Activated T-cell treated with anti-CD3 and anti-CD28 coated beads, Interleukin-2, amount 50 U/mL, for 72 hours (primary cell): Measurements from ENCODE around the gene IKBKG. TPM values are rescaled to one million over a fixed set of nuclear protein-coding genes. Genes with fewer than 3 reads are reported as not detected.

Experiments
- ATAC-seq, 2 donors: fragments of 150-1000 bp; cut with Tn5 transposase; replicated peaks in 1 of 2; 2 replicates each; pipeline ENCODE4 v1.10.0; 2021; ENCODE audit warnings: moderate library complexity in 2 of 2, mild to moderate bottlenecking in 1 of 2
- DNase-seq, 2 donors: peaks; one replicate each; pipeline ENCODE4 v3.0.0; 2021 to 2022; ENCODE audit warnings: mixed read lengths in 1 of 2
- H3K27ac Mint-ChIP-seq: one replicate; pipeline ENCODE4 v1.8.0; 2022; ENCODE audit warnings: mild to moderate bottlenecking, moderate library complexity, mixed read lengths
- H3K27me3 Mint-ChIP-seq: one replicate; pipeline ENCODE4 v1.8.0; 2022; ENCODE audit warnings: low read depth, mixed read lengths
- H3K36me3 Mint-ChIP-seq, 2 donors: one replicate each; pipeline ENCODE4 v1.8.0; 2022; ENCODE audit warnings: mixed read lengths in 2 of 2, mild to moderate bottlenecking in 1 of 2; ENCODE audit not compliant: insufficient read depth in 2 of 2
- H3K4me1 Mint-ChIP-seq: one replicate; pipeline ENCODE4 v1.8.0; 2022; ENCODE audit warnings: low read depth, mixed read lengths
- H3K4me3 Mint-ChIP-seq, 2 donors: one replicate each; pipeline ENCODE4 v1.8.0; 2022; ENCODE audit warnings: mild to moderate bottlenecking in 2 of 2, mixed read lengths in 2 of 2, moderate library complexity in 2 of 2
- H3K9me3 Mint-ChIP-seq, 2 donors: one replicate each; pipeline ENCODE4 v1.8.0; 2022; ENCODE audit warnings: mixed read lengths in 2 of 2
- total RNA-seq, 2 donors: library from RNA; stranded (reverse); gene quantifications; one replicate each; pipeline ENCODE4 v1.2.3, GENCODE V29; 2022

The IKBKG gene
- total RNA-seq, 2 donors from 2014 or later: 38.4 to 39.4 TPM

- Mint-ChIP-seq H3K27me3 (peaks cover 36% of the 10 kb centered on the region), H3K4me1 (peaks cover 10% of the 10 kb centered on the region), H3K9me3 (peaks cover 3% of the 10 kb centered on the region in 2 donors), H3K36me3 (peaks cover 0 to 3% of the 10 kb centered on the region in 2 donors), H3K4me3 (no peak overlapping the region), H3K27ac (no peak overlapping the region)
- ATAC-seq: no peak
- DNase-seq: no peak
Observed at GRCh38 chrX:154593201-154593600, 45.8 kb downstream of the IKBKG start.

GRCh38 chrX:154594491-154594890 is 47.1 kb downstream of the IKBKG start:
- H3K4me1 Mint-ChIP-seq: peaks cover 10% of the 10 kb centered on the region
- no peak overlapping the region for H3K27ac Mint-ChIP-seq
- peaks cover 0 to 3% of the 10 kb centered on the region in 2 donors for H3K36me3 Mint-ChIP-seq
- no peak for ATAC-seq
- H3K4me3 Mint-ChIP-seq: no peak overlapping the region
- peaks cover 3% of the 10 kb centered on the region in 2 donors for H3K9me3 Mint-ChIP-seq
- peaks cover 36% of the 10 kb centered on the region for H3K27me3 Mint-ChIP-seq
- no peak for DNase-seq

DNA sequence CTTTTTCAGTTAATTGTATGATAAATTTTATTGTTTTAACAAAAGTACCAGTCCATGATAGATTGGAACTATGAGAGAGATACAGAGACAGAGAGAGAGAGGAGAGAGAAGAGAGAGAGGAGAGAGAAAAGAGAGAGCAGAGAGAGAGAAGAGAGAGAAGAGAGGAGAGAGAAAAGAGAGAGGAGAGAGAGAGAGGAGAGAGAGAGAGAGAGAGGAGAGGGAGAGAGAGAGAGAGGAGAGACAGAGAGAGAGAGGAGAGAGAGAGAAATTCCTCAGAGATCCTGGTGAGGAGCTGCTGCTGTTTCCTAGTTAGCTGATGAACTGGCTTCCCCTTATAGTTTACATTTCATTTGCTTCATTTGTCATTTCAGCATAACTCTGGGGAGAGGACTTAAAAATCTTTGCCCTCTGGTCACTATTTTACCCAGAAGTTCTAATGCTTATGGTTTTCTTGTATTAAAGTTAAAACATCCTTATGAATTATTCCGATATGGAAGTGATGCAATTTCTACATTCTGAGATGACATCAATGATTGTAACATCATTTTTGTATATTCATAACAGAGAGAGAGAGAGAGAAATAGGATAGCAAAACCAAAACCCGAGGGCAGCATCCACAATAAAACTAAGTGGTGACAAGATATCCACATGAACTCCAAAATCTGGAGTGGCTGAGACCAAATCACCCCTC is 48.3 kb downstream of the IKBKG start:
- peaks cover 16% of the 10 kb centered on the region for H3K4me1 Mint-ChIP-seq
- peaks cover 36% of the 10 kb centered on the region for H3K27me3 Mint-ChIP-seq
- DNase-seq (no peak), ATAC-seq (peak in 1 of 2 donors; percentile 15)
- H3K4me3 Mint-ChIP-seq: no peak overlapping the region
- peaks cover 3% of the 10 kb centered on the region in 2 donors for H3K9me3 Mint-ChIP-seq
- no peak overlapping the region for H3K27ac Mint-ChIP-seq
- peaks cover 0 to 3% of the 10 kb centered on the region in 2 donors for H3K36me3 Mint-ChIP-seq

DNA sequence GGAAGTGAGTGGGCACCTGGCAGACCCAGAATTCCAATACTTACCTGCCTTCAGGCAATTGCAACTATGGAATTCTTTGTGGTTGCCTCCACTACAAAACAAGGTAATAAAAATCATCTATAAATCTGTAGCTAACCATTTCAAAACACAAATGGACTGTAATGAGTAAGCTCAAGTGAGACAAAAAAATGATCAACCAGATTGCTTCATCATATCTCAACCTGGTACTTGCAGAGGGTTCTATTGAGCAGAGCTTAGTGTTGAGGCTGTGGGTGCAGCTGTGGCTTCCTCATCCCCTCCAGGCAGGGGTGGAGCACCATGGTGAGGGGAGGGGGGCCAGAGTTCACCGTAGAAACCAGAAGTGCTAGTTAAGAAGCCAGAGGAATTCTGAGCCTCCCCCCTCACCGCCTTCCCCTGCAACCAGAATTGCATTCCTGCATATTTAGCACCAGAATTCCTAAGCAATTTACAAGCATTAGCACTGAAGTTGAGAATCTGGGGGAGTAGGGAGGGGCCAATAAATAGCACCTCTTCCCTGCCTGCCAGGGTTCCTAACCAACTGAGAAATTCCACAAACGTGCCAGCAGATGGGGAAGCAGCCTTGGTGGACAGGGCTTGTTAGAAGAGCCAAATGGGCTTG is 49.0 kb downstream of the IKBKG start:
- Mint-ChIP-seq H3K9me3 (peaks cover 3% of the 10 kb centered on the region in 2 donors), H3K27ac (no peak overlapping the region), H3K4me3 (no peak overlapping the region), H3K27me3 (peaks cover 36% of the 10 kb centered on the region), H3K36me3 (peaks cover 0 to 3% of the 10 kb centered on the region in 2 donors), H3K4me1 (peaks cover 16% of the 10 kb centered on the region)
- ATAC-seq (peak; percentile 83 to 91), DNase-seq (peak; percentile 9 to 27)

DNA sequence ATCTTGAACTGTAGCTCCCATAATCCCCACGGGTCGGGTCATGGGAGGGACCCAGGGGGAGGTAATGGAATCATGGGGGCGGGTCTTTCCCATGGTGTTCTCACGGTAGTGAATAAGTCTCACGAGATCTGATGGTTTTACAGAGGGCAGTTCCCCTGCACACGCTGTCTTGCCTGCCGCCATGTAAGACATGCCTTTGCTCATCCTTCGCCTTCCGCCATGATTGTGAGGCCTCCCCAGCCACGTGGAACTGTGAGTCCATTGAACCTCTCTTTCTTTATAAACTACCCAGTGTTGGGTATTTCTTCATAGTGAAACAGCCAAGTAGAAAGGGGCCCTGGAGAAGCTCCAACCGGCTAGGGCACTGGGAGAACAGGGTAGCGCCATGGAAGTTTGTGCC is 49.8 kb downstream of the IKBKG start:
- Mint-ChIP-seq H3K4me3 (no peak overlapping the region), H3K36me3 (peaks cover 0 to 2% of the 10 kb centered on the region in 2 donors), H3K27ac (no peak overlapping the region), H3K27me3 (peaks cover 41% of the 10 kb centered on the region), H3K9me3 (peaks cover 2 to 3% of the 10 kb centered on the region in 2 donors), H3K4me1 (peaks cover 16% of the 10 kb centered on the region)
- DNase-seq: no peak
- ATAC-seq: no peak

DNA sequence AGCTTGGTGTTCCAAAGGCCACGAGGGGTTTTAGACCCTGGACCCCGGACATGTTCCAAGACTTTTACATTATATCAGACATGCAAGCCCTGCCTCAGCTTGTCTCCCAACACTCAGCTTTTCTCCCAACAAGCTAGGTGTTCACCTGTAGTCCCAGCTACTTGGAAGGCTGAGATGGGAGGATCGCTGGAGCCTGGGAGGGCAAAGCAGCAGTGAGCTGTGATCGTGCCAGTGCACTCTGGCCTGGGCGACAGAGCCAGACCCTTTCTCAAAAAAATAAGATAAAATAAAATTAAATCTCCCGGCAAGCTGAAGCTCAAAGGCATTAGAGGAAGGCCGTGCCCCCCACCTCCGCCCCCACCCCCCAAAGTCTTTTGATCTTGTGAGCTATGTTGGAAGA is 51.2 kb downstream of the IKBKG start:
- Mint-ChIP-seq H3K27ac (no peak overlapping the region), H3K9me3 (no peaks in the 10 kb centered on the region), H3K4me1 (peaks cover 16% of the 10 kb centered on the region), H3K36me3 (no peaks in the 10 kb centered on the region), H3K4me3 (no peak overlapping the region), H3K27me3 (peaks cover 36% of the 10 kb centered on the region)
- ATAC-seq (no peak), DNase-seq (no peak)

DNA sequence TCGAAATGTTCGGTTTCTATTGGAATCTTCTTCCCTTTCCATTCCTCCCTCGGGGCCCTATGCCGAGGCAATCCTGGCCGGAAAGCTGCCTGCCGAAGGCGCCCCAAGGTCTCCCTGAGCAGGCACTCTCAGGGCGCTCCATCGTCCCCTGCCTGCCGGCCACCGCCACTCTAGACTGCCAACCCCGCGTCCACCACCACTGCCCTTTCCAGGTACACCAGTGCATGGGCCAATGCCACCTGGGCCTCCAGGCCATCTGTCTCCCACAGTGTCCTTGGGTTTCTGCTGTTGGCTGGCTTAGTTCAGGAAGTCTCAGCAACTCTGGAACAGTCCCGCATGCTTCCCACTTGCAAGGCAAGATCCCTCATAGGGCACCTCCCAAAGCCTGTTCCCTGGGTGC is 52.1 kb downstream of the IKBKG start:
- H3K9me3 Mint-ChIP-seq: no peaks in the 10 kb centered on the region

DNA sequence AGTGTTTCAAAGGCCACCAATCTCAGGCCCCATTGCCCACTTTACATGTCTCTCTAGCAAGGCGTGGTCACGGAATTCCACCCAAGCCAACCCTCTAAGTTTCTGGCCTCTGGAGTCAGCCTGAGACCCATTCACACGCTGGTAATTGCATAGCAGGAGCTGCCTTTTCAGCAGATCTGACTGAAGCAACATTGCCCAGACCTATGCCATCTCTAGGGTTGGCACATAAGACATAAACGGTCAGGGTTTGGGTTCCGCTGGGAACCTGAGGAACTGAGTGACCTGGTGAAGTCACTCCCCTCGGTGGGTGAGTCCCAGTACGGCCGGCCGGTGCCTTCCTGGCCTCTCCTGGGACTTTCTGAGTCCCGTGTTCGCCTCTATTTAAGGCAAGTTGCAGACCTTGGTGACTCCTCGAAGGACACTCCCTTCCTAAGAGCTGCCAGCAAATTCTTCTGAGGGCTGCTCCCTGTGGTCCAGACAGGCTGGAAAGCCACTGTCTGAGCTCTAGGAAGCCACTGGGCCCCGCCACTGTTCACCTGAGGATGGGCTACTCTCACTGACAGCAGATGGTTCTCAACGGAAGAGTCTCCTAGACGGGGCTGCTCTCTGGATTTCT is 53.4 kb downstream of the IKBKG start:
- no peak overlapping the region for H3K4me3 Mint-ChIP-seq
- no peaks in the 10 kb centered on the region for H3K36me3 Mint-ChIP-seq
- ATAC-seq (no peak), DNase-seq (no peak)
- H3K9me3 Mint-ChIP-seq: no peaks in the 10 kb centered on the region
- no peak overlapping the region for H3K27ac Mint-ChIP-seq
- peaks cover 14% of the 10 kb centered on the region for H3K4me1 Mint-ChIP-seq
- H3K27me3 Mint-ChIP-seq: peaks cover 21% of the 10 kb centered on the region

More for the DNA sequence above, 52.1 kb downstream of the IKBKG start:
- Mint-ChIP-seq H3K27ac (no peak overlapping the region), H3K36me3 (no peaks in the 10 kb centered on the region), H3K4me1 (peaks cover 16% of the 10 kb centered on the region), H3K27me3 (peaks cover 31% of the 10 kb centered on the region), H3K4me3 (no peak overlapping the region)
- ATAC-seq: no peak
- DNase-seq: no peak

GRCh38 chrX:154602226-154602625 is 54.8 kb downstream of the IKBKG start:
- Mint-ChIP-seq H3K27me3 (peaks cover 27% of the 10 kb centered on the region), H3K9me3 (no peaks in the 10 kb centered on the region), H3K4me1 (peaks cover 16% of the 10 kb centered on the region), H3K36me3 (no peaks in the 10 kb centered on the region), H3K4me3 (no peak overlapping the region), H3K27ac (no peak overlapping the region)
- ATAC-seq: no peak
- no peak for DNase-seq

DNA sequence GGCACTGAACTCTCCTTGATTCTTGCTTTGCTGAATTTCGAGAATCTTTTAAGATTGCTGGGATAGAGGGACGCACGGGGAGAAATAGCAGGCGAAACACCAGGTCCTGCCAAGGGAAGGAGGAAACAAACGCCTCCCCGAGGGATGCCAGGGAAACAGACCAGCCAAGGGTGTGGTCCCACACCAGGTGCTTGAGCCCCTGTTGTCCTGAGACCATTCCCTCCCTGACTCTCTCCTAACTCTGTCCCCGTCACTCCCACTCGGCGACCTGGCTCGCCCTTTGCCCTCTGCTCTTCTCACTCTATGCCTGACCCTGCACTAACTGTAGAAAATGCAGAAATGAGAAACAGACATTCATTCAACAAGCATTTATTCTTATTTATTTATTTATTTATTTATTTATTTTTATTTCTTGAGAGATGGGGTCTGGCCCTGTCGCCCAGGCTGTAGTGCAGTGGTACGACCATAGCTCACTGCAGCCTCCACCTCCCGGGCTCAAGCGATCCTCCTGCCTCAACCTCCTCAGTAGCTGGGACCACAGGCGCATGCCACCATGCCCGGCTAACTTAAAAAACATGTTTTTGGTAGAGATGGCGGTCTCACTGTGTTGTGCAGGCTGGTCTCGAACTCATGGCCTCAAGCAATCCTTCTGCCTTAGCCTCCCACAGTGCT is 55.5 kb downstream of the IKBKG start:
- H3K9me3 Mint-ChIP-seq: no peaks in the 10 kb centered on the region
- no peak overlapping the region for H3K4me3 Mint-ChIP-seq
- no peaks in the 10 kb centered on the region for H3K36me3 Mint-ChIP-seq
- ATAC-seq (no peak), DNase-seq (no peak)
- H3K27me3 Mint-ChIP-seq: peaks cover 20% of the 10 kb centered on the region
- peaks cover 16% of the 10 kb centered on the region for H3K4me1 Mint-ChIP-seq
- H3K27ac Mint-ChIP-seq: no peak overlapping the region

DNA sequence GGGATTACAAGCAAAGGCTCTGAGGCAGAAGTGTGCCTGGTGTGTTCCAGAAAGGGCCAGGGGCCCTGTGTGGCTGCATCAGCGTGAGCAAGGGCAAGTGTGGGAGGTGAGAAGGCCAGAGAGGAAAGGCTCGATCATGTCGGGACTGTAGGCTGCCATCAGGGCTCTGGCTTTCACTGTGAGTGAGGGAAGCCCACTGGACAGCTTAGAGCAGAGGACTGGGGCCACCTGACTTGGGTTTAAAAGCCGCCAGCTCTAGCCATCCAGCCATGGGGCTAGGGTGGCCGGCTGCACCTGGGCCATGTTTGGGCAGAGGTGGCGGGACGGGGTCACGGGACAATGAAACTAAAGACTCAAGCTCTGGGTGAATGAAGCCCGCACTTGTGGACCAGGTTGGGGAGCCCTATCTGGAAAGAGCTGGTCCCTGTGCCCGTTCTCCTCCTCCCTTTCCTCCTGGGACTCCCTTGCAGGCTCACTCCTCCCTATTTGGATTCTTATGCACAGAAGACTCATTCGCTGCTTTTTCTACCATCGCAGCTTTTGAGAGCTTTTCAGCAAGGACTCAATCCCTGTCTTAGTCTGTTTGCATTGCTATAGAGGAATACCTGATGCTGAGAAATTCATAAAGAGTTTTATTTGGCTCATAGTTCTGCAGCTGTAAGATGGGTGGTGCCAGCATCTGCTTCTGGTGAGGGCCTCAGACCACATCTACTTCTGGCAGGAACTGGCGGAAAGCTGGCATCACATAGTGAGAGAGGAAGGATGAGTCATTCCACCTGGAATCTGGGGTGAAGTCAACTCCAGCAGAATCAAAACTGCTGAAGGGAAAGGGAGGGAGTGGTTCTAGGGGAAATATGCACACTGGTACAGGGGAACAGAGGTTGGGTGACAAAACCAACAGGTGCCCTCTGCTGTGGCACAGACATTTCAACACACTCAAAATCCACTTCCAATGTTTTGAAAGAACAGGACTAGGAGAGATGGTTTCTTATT is 56.3 kb downstream of the IKBKG start:
- Mint-ChIP-seq H3K4me3 (no peak overlapping the region), H3K36me3 (no peaks in the 10 kb centered on the region), H3K9me3 (no peaks in the 10 kb centered on the region), H3K27ac (no peak overlapping the region), H3K4me1 (peaks cover 16% of the 10 kb centered on the region), H3K27me3 (peaks cover 20% of the 10 kb centered on the region)
- ATAC-seq (no peak), DNase-seq (no peak)

DNA sequence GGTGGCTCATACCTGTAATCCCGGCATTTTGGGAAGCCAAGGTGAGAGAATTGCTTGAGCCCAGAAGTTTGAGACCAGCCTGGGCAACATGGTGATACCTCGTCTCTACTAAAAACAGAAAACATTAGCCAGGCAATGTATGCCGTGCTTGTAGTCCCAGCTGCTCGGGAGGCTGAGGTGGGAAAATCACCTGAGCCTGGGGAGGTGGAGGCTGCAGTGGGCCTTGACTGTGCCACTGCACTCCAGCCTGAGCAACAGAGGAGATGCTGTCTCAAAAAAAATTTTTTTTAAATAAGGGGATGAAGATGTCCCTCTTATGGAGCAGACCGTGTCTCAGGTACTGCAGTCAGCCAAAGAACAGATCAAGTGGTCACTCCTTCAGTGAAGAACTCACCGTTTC is 58.1 kb downstream of the IKBKG start:
- ATAC-seq (no peak), DNase-seq (no peak)
- Mint-ChIP-seq H3K27me3 (peaks cover 20% of the 10 kb centered on the region), H3K4me1 (peaks cover 10% of the 10 kb centered on the region), H3K4me3 (no peak overlapping the region), H3K9me3 (no peaks in the 10 kb centered on the region), H3K27ac (no peak overlapping the region), H3K36me3 (no peaks in the 10 kb centered on the region)
